RPMI7951 (cell line): ENCODE results near the gene NFIB. TPM values are rescaled to one million over a fixed set of nuclear protein-coding genes. Genes with fewer than 3 reads are reported as not detected.

Experiments
- DNase-seq: peaks from one replicate; pipeline ENCODE4 v3.0.0-alpha.2; 2012; ENCODE audit warnings: low read depth
- total RNA-seq: library from RNA; depleted of rRNA; stranded (reverse); fragments of >200 nt; shearing (Covaris generic); gene quantifications from 2 replicates; pipeline ENCODE4 v1.2.3, GENCODE V29; 2014

The NFIB gene
- total RNA-seq, 1 experiment from 2014 or later: 9.1 TPM

DNA sequence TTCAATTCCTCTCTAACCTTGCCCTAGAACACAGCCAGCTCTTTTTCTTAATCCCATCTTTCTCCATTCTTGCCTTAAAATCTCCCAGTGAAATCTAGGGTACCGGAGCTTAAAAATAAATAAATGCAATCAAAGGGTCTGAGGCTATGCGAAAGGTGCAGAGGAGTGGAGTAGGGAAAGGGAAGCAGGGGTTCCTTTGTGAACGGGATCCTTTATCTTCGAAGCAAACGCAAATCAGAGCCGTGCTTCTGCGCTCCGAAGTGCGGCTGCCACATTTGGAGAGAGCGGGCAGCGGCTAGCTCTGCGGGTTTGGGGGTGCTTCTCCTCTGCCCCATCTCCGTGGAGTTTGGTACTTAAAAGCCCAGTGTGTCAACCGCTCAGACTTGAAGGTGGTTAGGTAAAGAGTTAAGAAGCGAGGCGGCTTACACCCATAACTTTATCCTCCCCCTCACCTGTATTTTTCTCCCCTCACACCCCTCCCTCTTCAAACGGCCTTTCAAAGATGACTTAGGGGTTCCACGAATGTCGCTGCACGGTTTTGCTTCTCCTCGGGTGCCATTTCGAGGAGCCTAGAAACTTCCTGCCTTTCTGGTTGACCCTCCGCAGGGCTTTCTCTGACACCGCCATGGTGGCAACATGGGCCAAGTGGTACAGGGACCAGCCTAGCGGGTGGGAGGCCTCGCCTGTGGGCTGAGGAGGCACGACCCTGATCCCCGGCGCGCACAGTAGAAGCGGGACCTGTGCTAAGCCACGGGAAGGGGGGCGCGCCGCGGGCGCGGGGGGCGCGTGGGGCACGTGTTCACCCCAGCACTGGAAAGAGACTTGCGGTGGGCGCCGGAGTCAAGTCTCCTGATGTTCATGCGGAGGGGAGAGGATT is 31.7 kb upstream of the NFIB start:
- DNase-seq: no peak

DNA sequence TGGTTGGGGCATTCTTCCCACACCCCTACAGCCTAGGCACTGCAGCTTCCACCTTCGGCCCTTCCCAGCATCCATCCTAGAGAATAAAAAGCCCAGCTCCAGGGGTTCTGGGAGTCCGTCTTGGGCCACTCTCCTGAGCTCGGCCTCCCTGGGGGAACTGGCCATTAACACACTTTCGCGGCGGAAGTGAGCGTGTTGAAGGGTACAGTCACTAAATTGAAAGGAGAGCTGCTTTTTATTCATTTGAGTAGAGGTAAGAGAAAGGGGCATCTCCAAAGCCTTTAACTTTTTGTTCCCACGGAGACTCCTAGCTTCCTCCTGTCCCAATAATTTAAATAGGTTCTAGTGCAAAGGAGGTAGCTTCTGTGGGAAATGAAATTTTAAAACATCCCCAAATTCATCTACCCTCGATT is 31.0 kb upstream of the NFIB start:
- no peak for DNase-seq

DNA sequence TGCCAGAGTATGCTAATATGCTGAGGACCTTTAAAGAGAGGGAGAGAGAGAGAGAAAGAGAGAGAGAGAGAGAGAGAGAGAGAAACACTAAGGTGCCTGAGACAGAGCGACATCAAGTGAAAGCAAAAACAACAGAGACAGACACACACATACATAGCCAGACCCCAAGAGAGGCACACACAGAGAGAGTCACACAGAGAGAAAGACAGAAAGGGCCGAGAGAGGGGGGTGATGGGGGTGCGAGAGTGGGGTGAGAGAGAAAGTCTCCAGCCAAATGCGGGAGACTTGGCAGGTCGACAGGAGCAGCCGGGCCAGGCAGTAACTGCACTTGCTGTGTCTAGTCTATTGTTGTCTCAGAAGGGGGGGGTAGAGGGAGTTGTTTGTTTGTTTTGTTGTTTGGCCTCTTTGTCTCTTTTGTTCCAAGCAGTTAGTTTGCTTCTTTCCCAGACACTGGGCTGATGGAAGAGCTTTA is 30.1 kb upstream of the NFIB start:
- no peak for DNase-seq

DNA sequence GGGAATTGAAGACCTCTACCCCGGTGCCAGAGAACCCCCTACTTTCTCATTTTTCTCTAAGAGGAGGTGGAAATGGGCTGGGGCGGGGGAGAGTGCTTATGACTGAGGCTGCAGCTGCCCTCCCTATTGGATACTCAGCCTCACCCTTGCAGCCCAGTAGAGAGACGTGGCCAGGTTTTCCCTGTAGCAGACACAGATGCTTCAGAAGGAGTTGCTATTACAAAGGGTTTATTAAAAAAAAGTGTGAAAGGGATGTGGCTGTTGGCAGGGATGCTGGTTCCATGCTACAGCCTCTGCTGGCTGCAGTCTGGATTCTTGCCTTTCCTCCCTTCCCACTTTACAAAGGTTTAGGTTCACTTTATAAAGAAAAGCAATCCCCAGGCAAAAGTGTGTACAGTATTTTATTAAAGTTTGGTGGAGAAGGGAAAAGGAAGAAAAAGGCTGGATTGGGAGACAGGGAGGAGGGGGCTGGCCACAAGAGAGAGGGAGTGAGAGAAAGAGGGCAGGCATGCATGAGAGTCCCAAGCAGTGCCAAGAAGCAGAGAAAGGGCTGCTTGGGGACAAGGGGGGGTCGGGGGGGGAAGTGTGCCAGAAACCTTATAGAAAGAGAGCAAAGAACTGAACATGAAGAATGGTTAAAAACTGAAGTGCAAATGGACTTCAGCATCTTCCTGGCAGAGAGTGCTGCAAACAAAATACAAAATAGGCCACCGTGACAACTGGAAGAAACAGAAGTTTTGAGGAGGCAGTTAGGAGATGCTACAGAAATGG is 29.5 kb upstream of the NFIB start:
- DNase-seq: no peak

DNA sequence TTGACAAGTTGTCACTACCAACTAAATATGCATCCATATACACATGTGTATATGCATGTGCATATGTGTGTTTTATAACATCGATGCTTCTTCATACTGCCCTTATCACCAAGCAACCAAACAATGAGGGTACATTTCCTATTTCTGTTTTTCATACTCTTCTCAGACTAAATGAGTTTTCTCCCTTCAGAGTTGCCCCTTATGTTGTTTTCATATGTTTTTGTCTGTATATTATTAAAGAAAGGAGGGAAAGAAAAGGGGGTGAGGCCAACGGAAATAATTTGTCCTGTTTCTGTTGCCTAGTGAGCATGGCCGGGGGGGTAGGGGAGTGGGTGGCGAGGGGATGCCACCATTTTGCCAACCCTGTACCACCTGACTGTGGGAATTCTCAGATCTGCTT is 28.8 kb upstream of the NFIB start:
- no peak for DNase-seq

DNA sequence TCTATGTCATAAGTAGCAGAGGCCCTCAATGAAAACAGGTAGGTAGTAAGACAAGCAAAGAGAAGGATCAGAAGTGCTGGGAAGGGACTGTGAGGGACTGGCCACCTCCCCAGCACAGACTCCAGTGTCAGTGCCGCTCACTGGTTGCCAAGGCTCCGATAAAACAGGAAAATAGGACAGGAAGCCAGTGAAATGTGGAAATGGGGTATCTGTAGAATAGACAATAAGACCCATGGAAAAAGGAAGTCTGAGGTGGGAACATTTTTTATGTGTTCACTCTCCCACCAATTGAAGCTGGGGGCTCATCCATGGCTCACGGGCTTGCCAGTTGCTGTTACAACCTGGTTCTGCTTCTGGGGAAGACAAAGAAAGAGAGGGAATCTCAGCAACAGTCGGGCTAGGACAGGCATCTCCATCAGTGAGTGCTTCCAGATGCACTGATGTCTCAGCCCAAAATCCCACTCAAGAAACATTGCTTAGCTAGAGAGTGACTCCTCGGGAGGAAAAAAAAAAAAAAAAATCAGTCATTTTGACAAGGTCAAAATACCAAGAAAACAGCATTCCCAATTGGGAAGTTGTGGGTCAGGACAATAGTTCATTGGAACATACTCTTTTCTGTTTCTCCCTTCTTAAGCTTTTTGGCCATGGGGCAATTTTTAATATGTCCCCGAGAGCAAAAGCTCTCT is 27.6 kb upstream of the NFIB start:
- DNase-seq: no peak

DNA sequence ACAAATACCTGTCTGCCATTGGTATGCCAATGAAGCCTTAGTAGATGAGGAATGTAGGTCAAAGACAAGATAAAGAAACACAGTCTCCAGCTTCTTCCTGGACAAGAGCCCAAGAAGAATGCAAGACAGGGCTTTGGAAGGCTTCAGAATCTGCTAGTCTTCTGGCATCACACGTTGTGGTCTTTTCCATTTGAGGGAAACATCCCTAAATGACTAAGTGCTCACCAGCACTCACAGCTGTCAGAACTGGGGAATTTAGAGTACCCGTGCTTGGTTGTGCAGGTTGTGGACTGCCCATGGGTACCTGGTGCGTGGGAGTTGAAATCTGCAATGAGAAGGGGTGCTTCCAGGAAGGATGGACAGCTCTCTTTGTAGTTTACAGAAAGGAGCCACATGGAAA is 27.1 kb upstream of the NFIB start:
- DNase-seq: no peak

DNA sequence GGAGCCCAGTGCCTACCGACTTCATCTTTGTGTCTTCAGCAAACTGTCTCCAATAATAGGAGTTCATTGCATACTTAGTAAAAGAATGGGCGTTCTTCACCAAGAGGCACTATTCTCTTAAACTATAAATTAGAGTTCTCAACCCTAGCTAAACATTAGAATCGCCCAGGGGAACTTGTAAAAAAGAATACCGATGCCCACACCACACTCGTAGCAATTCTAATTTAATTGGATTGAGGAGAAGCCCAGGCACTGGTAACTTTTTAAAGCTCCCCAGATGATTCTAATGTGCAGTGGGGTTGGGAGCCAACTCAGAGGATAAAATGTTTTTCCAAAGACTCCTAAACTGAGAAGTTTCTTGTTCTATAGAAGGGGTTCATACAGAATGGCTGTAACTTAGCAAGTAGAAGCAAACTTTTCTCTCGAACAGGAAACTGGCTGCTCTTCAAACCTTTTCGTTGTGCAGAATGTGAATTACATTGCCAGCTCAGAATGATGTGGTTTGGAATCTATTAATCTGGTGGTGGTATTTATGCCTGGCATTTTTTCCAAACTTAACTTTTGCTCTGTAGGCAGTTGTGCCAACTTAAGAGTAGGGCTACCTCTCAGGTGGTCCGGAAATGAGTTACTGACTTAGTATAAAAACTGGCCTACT is 26.4 kb upstream of the NFIB start:
- no peak for DNase-seq

DNA sequence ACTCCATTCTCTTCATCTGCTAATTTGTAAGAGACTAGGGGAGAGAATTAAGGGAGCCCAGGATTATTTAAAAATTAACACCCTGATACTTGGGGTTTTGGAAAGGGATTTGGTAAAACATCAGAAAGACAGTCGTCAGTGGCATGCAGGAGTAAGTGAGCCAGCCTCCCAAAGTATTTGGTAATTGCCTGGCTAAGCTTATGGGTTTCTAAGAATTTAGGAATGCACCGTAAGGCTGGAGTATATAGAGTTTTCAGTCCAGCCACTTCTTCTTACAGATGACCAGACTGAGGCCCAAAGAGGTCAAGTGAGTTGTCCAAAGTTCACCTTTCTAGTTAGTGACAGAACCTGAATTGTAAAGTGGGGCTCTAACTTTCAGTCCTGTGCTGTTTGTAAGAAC is 25.8 kb upstream of the NFIB start:
- no peak for DNase-seq

DNA sequence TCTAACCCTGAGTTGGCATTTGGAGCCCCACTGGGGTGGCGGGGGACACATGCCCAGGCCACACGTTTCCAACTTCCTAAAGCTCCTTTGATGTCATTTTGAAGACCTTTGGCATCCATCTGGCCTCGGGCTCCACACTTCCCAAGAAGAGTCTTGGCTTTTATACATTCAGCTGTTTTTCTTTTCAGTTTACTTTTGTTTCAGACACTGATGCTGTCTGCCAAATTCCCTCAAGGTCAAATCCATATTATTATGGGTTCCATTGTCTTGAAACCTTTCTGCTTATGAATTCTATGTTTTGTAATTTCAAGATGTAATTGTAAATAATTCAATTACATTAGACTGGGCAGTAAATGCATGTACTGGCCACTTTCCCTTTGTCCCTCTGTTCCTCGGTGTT is 23.7 kb upstream of the NFIB start:
- no peak for DNase-seq

DNA sequence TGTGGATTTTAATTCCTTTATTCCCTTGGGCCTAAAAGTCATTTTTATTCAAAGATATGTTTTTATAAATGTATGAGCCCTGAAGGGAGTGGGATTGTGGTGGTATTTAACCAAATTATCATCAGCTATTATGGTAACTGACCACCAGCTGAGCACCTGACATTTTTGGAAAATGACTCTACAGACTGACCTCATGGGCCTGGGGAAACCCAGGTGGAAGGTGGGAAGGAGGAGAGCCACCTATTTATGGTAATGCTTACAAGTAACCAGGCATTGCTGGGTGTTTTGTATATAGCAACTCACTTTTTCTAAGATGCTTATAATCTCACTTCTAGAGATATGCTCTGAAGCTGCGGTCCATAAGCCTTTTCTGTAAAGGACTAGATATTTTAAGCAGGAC is 22.3 kb upstream of the NFIB start:
- no peak for DNase-seq

DNA sequence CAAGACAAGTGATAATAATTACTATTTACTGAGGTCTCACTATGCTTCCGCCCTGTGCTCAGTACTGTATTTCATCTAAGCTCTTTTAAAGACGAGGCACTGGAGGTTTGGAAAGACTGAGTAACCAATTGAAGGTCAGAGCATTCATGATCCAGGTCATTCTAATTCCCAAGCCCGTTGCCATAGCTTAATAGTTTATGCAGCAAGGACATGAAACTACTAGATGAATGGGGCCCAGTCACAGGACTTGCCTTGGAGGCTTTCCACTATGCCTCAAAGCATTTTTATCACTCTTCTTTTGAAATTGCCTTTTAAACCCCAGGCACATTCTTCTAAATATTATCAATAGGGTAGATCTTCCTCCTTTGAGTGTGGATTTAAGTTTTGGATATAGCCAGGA is 17.2 kb upstream of the NFIB start:
- no peak for DNase-seq

DNA sequence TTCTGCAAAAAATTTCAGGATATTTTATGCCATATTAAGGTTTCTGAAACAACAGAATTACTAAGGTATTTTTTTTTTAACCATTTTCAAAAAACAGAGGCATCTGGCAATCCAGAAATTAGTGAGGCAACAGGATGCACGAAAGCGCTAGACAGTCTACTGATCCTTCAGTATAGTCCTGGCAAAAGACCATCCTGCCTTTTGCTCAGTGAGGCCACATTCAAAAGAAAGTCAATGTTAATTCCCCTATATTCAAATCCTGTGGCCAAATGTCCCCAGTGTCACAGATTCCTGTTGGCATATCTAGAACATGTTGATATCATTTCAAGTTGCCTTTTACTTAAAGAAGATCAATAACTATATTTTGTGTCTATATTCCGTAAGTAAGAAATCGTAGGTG is 13.1 kb upstream of the NFIB start:
- DNase-seq: no peak

DNA sequence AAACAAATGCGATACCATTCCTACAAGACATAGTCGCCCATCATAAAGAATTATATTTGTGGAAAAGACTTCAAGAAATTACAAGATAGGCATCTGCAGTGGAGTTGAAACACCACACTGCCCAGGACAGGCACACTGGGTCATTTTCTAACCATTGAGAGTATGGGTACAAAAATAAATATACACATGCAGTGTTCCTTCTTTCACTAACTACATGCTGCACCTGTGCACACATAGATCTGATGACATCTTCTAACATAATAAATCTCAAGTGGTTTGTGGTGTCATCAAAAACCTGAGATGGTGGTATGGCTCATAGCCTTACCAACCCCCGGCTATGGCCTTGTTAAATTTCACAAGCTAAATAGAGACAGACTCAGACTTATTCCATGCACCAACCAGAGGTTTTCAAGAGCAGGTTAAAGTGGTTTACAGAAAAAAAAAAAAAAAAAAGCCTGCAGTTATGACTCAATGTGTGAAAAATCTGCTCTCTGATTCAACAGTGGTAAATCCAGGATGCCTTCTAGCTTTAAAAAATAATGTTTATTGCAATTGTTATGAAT is 12.4 kb upstream of the NFIB start:
- DNase-seq: peak; percentile 29

DNA sequence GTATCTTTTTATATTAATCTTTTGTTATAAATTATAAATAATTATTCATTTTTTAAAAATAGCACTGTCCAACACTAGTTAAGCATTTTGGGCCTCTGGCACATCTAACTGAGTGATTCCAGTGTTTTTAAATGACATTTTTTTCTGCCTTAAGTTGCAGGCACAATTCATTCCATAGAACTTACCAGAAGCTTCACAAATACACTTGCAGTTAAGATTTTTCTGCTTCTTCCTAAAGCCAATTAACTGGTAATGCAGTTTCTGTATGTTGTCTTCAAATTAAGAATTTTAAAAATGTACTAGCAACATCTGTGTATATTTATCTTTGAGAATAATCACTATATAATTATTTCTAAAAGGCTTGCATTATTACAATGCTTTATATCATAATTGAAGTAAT is 11.2 kb upstream of the NFIB start:
- DNase-seq: no peak

DNA sequence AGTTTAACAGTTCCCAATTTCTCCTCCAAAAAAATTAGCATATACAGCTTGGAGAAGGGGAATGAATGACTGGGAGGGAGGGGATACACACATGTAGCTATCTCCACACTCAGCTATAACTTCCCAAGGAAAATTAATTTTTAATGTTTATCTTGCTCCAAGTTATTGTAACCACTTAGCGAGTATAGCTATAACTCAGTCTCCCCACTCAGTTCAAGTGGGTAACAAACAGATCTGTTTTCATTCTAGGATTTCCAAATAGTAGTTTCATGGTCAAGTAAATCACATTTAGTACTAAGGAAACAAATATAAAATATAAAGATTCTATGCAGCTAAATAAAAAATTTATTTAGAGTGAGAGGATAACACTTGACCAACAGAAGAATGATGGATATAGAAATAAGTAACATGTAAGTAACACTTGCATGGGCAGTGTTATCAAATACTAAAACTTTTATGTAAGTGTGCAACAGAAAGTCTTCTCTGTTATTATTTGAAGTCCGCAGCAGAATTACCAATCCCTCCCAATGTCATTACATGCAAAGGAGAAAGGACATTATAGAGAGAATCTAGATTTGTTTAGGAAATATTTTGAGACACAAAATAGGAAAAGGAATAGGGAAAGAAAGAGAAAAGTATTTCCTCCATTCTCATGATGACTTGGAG is 10.2 kb upstream of the NFIB start:
- DNase-seq: no peak

DNA sequence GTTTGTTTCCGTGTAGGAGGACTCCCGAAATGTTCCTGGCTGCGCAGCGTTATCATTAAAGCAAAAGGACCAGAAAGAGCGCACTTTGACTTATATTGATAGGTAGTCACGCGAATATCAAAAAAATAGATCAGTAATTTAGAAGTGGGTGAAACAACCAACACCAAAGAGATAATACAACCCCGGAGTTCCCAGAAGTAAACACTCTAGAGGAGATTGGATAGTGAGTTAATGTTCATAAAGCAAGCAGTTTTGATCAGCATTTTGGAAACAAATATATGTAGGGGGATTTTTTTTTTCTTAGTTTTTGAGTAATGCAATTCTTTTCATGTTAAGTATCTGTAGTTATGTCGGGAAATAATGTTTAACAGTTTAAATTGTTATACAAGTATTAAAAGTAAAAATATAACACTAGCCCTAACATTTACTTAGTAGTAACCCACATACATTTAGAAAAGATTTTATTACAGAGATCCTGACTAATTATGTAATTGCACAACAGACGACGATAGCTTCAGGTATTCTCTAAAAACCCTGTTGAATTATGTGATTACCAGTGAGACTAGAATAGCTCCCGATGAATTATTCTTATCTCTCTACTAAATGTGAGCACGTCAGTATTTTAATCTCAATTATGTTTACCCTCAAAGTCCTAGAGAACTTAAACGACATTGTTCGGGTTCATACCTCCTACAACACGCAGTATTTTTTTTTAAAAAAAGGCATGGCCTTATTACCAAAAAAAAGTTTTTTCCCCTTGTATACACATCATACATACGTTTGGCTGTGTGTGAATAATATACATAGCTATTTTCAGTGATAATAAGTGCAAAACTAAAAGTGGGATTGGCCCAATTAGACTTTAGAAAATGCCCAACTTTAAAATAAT is 9.4 kb upstream of the NFIB start:
- no peak for DNase-seq

DNA sequence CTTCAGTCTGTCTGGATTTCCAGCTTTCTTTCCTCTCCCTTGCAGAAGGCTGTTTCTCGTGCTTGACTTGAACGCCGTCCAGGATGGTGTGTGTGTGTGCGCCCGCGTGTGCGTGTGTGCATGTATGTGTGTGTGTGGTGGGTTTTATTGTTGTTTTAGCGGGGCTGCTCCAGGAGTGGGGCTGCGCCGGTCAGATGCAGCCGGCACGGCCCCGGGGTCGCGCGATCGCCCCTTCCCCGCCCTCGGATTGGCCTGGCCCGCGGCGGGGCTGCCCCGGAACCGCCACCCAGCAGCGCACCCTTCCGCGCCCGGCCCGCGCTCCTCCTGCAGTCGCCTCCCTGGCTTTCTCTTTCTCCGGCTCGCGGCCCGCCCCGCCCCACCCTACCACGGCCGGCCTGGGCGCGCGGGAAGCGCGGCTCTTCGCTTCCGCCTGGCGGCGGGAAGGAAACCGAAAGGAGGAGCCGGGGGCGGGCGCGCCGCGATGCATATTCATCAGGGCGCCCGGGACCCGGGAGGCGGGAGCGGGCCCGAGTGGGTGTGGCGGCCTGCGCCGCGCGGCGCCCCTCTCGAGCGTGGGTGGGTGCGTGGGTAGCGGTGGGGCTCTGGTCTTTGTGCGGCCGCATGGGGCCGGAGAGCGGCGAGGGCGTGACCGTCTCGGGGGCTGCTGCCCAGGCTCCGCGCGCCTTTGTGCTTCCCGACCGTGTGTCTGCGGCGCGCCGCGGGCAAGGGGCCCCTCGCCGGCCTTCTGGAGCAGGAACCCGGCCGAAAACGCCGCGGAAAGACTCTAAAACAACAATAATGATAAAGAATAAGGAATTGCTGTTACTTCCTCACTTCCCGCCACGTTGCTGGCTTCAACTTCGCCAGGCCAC is 8.5 kb upstream of the NFIB start:
- peak; percentile 87 for DNase-seq

DNA sequence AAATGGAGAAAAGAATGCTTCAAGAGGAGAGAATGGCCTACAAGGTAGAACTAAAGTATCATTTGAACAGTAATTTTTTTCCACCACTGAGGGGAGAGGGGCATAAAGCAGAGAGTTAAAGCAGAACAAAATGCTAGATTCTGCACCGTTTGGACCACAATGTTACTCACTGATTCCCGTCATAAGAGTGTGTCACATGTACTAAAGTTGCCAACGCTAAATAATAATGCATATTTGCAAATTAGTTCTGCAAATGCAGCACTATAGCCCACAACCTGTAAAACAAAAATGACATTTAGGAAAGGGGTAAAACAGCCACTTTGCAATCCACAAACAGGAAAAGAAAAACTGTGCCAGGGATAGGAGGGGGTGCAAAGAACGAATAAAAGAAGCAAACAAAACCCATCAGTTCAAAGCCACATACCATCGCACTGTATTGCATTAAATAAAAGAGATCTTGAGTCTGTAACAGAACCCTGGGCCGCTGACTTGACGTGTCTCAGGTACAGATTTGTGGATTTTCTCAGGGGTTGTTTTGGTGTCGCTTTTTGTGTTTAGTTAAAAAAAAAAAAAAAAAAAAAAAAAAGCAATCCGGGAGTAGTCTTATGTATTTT is 7.7 kb upstream of the NFIB start:
- no peak for DNase-seq
